OCI-LY1 (cell line): ENCODE results near the gene TSEN54.

Experiments
- H2AFZ ChIP-seq: fragments of 200-600 bp; sonication (generic), shearing (Covaris generic); 2 replicates; pipeline ENCODE4 v1.6.0; 2014; ENCODE audit warnings: antibody characterized with exemption, mild to moderate bottlenecking, low read length
- H3F3A ChIP-seq: fragments of 200-600 bp; sonication (generic), shearing (Covaris generic); 2 replicates; pipeline ENCODE4 v1.6.0; 2014; ENCODE audit warnings: mild to moderate bottlenecking, antibody characterized with exemption, low read length, moderate library complexity; ENCODE audit not compliant: insufficient read depth
- H3K27ac ChIP-seq: fragments of 200-600 bp; sonication (generic); 2 replicates; pipeline ENCODE4 v1.5.1; 2014; ENCODE audit warnings: low read length, mixed run types, mild to moderate bottlenecking, low read depth; ENCODE audit not compliant: poor library complexity, severe bottlenecking
- H3K27me3 ChIP-seq: fragments of 200-600 bp; sonication (generic); 2 replicates; pipeline ENCODE4 v1.6.0; 2014; ENCODE audit warnings: antibody characterized with exemption, mild to moderate bottlenecking, low read length, moderate library complexity; ENCODE audit not compliant: insufficient read depth
- H3K36me3 ChIP-seq: fragments of 200-600 bp; sonication (generic); 2 replicates; pipeline ENCODE4 v1.6.1; 2014; ENCODE audit warnings: mild to moderate bottlenecking, antibody characterized with exemption, low read length, moderate library complexity, mixed read lengths; ENCODE audit not compliant: insufficient read depth
- H3K4me1 ChIP-seq: fragments of 200-600 bp; sonication (generic); 2 replicates; pipeline ENCODE4 v1.5.1; 2014; ENCODE audit warnings: mild to moderate bottlenecking, low read length, moderate library complexity; ENCODE audit not compliant: insufficient read depth, severe bottlenecking
- H3K4me2 ChIP-seq: fragments of 200-600 bp; sonication (generic), shearing (Covaris generic); 2 replicates; pipeline ENCODE4 v1.6.1; 2014; ENCODE audit warnings: low read length
- H3K4me3 ChIP-seq: fragments of 200-600 bp; sonication (generic); 2 replicates; pipeline ENCODE4 v1.5.1; 2014; ENCODE audit warnings: low read length, low read depth, mild to moderate bottlenecking, mixed read lengths; ENCODE audit not compliant: poor library complexity, severe bottlenecking
- H3K79me2 ChIP-seq: fragments of 200-600 bp; shearing (Covaris generic); 2 replicates; pipeline ENCODE4 v1.6.1; 2016; ENCODE audit warnings: mixed run types, low read length, mixed read lengths; ENCODE audit not compliant: insufficient read depth
- H3K9ac ChIP-seq: fragments of 200-600 bp; sonication (generic), shearing (Covaris generic); 2 replicates; pipeline ENCODE4 v1.6.1; 2014; ENCODE audit warnings: mild to moderate bottlenecking, low read length, mixed read lengths
- H3K9me2 ChIP-seq: fragments of 200-600 bp; sonication (generic), shearing (Covaris generic); 2 replicates; pipeline ENCODE4 v1.6.1; 2014; ENCODE audit warnings: low read depth, mild to moderate bottlenecking, low read length, mixed read lengths
- H3K9me3 ChIP-seq: fragments of 200-600 bp; shearing (Covaris generic); 2 replicates; pipeline ENCODE4 v1.6.1; 2014; ENCODE audit warnings: low read length, mixed read lengths
- H4K20me1 ChIP-seq: fragments of 200-600 bp; sonication (generic), shearing (Covaris generic); 2 replicates; pipeline ENCODE4 v1.6.0; 2016; ENCODE audit warnings: mild to moderate bottlenecking, low read length; ENCODE audit not compliant: insufficient read depth
- EZH2 ChIP-seq: fragments of 200-600 bp; sonication (generic), shearing (Covaris generic); IDR thresholded peaks from 2 replicates; pipeline ENCODE4 v1.8.0; 2017; ENCODE audit warnings: borderline replicate concordance, mixed run types, mild to moderate bottlenecking, antibody characterized with exemption, low read length, moderate library complexity, mixed read lengths
- TF ChIP-seq, protein P1 (sequence below): fragments of 200-600 bp; sonication (generic), shearing (Covaris generic); IDR thresholded peaks from 2 replicates; pipeline ENCODE4 v1.5.1; 2017; ENCODE audit warnings: mild to moderate bottlenecking, antibody characterized with exemption, low read length, moderate library complexity, mixed read lengths

TSEN54 gene

DNA sequence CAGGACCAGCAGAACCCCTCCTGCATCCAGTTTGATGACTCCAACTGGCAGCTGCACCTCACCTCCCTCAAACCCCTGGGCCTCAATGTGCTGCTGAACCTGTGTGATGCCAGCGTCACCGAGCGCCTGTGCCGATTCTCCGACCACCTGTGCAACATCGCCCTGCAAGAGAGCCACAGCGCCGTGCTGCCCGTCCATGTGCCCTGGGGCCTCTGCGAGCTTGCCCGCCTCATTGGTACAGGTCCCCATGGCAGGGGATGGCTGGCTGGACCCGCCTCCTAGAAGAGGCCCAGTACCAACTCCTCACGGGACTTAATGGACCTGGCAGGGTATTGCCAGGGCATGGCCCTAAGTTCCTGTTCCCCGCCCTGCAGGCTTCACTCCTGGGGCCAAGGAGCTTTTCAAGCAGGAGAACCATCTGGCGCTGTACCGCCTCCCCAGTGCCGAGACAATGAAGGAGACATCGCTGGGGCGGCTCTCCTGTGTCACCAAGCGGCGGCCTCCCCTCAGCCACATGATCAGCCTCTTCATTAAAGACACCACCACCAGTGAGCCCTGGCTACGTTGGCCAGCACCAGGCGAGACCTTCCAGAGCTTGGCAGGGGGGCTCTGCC, 23.7 kb upstream of the TSEN54 start:
- Histone ChIP-seq H3K4me3 (no peak overlapping the region), H3F3A (no peaks in the 10 kb centered on the region), H2AFZ (no peak overlapping the region), H3K9me2 (no peaks in the 10 kb centered on the region), H3K27me3 (no peaks in the 10 kb centered on the region), H3K79me2 (no peaks in the 10 kb centered on the region), H3K9me3 (no peaks in the 10 kb centered on the region), H3K36me3 (peaks cover 17% of the 10 kb centered on the region; the same call in 1 of the 2 replicates), H3K4me1 (peaks cover 5% of the 10 kb centered on the region), H3K27ac (no peak overlapping the region), H4K20me1 (no peaks in the 10 kb centered on the region), H3K4me2 (no peak overlapping the region), H3K9ac (no peak overlapping the region)
- TF ChIP-seq, protein P1, sequence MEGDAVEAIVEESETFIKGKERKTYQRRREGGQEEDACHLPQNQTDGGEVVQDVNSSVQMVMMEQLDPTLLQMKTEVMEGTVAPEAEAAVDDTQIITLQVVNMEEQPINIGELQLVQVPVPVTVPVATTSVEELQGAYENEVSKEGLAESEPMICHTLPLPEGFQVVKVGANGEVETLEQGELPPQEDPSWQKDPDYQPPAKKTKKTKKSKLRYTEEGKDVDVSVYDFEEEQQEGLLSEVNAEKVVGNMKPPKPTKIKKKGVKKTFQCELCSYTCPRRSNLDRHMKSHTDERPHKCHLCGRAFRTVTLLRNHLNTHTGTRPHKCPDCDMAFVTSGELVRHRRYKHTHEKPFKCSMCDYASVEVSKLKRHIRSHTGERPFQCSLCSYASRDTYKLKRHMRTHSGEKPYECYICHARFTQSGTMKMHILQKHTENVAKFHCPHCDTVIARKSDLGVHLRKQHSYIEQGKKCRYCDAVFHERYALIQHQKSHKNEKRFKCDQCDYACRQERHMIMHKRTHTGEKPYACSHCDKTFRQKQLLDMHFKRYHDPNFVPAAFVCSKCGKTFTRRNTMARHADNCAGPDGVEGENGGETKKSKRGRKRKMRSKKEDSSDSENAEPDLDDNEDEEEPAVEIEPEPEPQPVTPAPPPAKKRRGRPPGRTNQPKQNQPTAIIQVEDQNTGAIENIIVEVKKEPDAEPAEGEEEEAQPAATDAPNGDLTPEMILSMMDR: no peak
- TF ChIP-seq EZH2: no peak

DNA sequence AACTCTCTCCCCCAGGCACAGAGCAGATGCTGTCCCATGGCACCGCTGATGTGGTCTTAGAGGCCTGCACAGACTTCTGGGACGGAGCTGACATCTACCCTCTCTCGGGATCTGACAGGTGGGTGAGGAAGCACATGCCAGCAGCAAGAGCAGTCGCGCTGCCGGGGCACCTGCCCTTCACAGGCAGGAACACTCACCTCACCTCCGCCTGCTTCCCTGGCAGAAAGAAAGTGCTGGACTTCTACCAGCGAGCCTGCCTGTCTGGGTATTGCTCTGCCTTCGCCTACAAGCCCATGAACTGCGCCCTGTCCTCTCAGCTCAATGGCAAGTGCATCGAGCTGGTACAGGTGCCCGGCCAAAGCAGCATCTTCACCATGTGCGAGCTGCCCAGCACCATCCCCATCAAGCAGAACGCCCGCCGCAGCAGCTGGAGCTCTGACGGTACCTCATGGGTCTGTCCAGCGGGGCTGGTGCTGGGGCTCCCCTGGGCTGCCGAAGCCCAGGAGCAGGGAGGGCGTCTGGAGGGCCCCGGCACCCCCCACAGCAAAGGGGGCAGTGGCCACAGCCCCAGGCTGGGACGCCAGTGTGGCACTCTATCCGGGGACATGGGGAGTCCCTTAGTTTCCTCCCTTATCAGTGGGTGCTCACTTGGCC, 22.7 kb upstream of the TSEN54 start:
- H3F3A ChIP-seq: no peaks in the 10 kb centered on the region
- TF ChIP-seq, protein P1: no peak
- no peak for TF ChIP-seq EZH2

DNA sequence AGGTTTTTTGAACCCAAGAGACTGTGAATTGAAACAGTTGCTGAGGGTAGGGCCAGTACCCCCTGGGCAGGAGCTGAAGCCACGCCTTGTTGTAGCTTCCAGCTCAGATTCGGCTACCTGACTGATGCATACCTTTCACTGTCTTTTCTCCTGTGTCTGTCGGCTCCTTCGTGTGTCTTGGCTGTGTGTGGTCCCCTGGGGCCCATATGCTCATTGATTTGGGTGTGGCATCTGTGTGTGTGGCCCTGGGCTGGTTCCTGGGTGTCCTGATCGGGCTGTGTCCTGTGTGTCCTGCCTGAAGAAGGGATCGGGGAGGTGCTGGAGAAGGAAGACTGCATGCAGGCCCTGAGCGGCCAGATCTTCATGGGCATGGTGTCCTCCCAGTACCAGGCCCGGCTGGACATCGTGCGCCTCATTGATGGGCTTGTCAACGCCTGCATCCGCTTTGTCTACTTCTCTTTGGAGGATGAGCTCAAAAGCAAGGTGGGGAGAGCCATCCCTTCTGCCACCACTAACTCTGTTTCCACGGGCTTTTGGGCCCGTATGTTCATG, 21.9 kb upstream of the TSEN54 start:
- H3K4me1 ChIP-seq: no peaks in the 10 kb centered on the region
- no peak for TF ChIP-seq EZH2
- TF ChIP-seq, protein P1: no peak
- no peaks in the 10 kb centered on the region for H3K9me3 ChIP-seq
- no peak overlapping the region for H3K27ac ChIP-seq
- no peaks in the 10 kb centered on the region for H3K9me2 ChIP-seq
- H3K4me3 ChIP-seq: no peak overlapping the region
- no peaks in the 10 kb centered on the region for H4K20me1 ChIP-seq
- no peak overlapping the region for H3K9ac ChIP-seq
- H3K36me3 ChIP-seq: peaks cover 28% of the 10 kb centered on the region
- no peaks in the 10 kb centered on the region for H3K27me3 ChIP-seq
- no peak overlapping the region for H3K4me2 ChIP-seq
- no peak overlapping the region for H2AFZ ChIP-seq
- no peaks in the 10 kb centered on the region for H3K79me2 ChIP-seq
- no peaks in the 10 kb centered on the region for H3F3A ChIP-seq

More for the DNA sequence above, 22.7 kb upstream of the TSEN54 start:
- no peaks in the 10 kb centered on the region for H3K4me1 ChIP-seq
- H3K9me2 ChIP-seq: no peaks in the 10 kb centered on the region
- no peak overlapping the region for H2AFZ ChIP-seq
- H4K20me1 ChIP-seq: no peaks in the 10 kb centered on the region
- H3K27ac ChIP-seq: no peak overlapping the region
- no peaks in the 10 kb centered on the region for H3K27me3 ChIP-seq
- no peak overlapping the region for H3K9ac ChIP-seq
- peaks cover 24% of the 10 kb centered on the region; the same call in 1 of the 2 replicates for H3K36me3 ChIP-seq
- H3K4me3 ChIP-seq: no peak overlapping the region
- no peaks in the 10 kb centered on the region for H3K79me2 ChIP-seq
- H3K9me3 ChIP-seq: no peaks in the 10 kb centered on the region
- no peak overlapping the region for H3K4me2 ChIP-seq
